ENCODE data around the gene ZNF146.
"Not testable (repeated sequence)": the region's sequence is repeated elsewhere in the genome, so short reads cannot be mapped to it uniquely, and the experiment has no call there.

GRCh38 chr19:36268081-36268480 lies 53.2 kb downstream of the ZNF146 start:
- TF ChIP-seq CTCF, POLR2AphosphoS5 (IDR thresholded peaks at IDR 0.05): not testable (repeated sequence)

Measured in upper lobe of left lung (tissue), 4 donors.